Activated effector memory CD4-positive, alpha-beta T cell treated with Interleukin-2 at 50 U/mL for 16 hours (primary cell): Measurements from ENCODE around the gene B3GALT6.

Source experiments
- DNase-seq: peaks from one replicate; pipeline ENCODE4 v3.0.0-alpha.2; 2020

The B3GALT6 gene

DNA sequence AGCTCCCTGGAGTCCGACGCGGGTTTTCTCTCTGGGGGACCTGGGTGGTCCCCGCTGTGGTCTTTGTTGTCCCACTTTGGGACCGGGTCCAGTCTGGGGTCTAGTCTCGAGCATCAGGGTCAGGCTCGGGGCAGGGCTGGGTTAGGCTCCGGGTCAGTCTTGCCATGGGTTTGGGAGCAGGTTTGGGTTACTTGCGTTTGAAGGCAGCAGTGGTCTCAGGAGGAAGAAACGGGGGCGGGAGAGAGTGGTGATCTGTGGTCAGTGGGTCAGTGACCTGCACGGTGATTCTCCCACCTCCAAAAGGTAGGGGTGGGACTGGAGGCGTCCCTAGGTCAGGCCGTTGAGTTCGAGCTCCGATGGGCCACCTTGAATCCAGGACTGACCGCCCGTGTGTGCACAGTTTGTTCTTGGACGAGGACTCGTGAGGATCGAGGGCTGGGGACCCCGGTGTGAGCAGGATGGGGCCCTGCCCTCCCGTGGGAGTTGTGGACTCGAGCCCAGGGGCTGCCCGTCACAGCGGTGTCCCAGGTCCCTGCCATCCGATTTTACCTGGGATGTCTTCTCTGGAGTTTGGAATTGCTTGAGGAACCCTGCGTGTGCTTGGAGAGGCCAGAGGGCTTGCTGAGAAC lies 2.3 kb downstream of the B3GALT6 start:
- DNase-seq = no peak

DNA sequence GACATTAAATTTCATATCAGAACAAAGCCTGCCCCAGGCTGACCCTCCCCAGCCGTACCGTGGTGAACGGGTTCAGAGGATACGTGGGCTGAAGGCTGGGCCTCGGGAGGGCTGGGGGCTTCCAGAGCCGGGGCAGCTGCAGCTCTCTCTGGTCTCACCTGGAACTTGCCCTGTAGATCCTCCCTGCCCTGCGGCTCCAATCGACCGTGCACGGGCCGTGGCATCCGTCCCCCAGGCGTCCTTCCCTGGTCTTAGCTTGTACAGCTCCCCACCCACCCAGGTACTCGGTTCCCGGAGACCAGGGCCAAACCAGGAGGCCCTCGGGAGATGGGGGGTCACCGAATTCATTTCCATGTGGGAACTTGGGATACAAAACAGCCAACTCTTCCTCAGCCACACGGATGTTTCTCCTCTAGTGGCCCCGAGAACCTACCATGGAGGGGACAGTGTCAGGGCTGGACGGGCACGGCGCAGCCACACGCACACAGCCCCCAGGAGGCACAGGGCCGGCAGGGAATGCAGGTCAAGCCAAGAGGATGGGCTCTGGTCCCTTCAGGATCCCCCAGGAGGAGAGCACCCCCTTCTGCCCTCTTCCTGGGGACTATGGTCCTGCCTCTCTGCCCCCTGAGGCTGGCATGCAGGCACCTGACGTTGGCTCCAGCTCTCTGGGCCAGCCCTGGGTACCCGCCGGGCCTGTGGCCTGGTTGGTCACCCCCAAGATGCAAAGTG lies 3.1 kb downstream of the B3GALT6 start:
- no peak for DNase-seq

DNA sequence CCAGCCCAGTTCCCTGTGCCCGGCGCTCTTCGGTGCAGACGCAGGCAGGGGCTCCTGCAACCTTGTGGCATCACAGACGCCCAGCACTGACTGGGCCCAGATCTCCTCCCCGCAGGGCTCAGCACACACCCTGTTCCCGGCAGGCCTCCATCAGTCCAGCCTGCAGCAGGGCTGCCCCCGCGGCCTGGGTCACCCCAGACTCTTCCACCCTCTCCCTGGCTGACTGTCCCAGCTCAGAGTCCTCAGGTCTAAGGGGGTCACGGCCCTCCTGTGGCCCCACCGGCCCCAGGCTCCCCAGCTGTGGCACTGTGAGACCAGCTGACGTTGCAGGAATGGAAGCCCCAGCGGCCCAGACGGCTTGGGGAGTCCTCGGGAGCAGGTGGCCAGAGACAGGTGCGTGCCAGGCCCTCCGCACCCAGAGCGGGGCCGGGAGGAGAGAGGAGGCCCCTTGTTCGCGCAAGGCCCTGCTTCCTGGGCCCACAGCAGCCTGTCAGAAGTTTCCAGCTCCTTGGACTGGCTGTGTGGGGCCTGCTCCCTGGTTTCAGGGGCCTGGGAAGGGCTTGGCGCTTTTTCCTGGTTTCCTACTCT lies 4.2 kb downstream of the B3GALT6 start:
- DNase-seq = no peak

DNA sequence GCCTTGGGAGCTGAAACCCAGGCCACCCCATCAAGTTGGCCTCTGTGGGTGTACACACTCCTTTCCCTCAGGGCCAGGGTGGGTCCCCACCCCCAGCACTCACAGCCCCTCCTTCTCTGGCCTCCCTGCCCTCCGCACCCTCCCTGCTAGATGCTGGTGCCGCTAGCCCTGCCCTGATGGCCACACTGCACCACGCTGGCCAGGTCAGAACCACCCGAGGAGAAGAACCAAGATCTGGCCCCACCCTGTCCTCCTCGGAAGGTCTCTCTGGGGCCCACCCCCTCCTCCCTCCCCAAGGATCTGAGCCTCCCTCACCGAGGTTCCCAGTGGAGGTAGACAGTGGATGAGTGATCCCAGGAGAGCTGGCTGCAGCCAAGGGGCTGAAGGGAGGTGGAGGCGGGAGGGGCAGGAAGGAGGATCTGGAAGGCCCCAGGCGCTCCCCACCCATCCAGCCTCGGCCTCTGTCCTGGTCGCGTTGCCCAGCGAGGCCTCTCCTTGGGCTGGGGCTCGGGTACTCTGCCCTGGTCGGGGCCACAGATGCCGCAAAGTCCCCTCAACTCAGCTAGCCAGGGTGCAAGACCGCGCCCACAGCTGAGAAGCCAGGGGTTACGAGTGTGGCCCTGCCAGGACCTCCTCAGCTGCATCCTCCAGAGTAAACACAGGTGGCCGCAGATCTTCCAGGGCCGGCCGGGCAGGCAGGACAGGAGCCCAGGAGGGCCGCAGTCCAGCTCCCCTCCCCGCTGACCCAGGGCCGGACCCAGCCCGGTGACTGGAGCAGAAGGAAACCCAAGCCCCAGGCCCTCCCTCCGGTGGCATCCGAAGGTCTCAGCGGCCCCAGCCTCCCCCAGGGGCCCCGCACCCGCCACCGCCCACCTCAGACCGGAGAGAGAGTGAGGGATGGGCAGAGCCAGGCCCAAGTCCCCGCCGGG lies 5.2 kb downstream of the B3GALT6 start:
- DNase-seq = no peak

DNA sequence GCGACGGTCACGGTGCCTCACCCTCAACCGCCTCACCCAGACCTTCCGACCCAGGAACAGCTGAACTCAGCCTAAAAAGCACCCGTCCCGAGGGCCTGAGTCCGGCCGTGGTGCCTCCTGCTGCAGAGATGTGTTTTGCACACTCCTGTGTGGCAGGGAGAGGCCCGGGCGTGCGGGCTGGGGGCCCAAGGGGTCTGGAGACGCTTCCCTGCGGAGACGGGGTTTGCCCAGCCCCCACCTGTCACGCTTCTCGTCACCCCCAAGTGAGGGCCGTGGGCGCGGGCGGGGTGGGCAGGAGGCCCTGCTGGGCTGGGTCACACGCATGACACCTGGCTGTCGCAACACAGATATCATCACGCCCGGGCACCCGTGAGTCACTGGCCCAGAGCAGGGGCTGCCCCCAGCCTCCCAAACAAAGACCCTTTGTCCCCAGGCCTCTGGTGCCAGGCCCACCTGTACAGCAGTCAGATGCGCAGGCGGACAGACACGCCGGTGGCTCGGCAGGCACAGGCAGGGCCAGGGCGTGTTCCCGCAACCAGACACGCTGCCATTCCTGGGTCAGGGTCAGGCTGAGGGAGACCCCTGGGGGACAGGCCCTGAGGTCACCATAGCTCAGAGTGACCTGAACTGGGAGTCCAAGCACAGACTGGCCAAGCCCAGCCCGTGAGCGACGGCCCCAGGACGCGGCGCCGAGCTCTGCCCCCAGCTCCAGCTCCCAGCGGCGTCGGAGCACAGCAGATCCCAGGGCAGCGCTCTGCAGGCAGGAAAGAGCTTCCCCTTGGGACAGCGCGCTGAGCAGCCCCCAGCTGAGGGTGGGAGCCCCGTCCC lies 6.1 kb downstream of the B3GALT6 start:
- DNase-seq = no peak

DNA sequence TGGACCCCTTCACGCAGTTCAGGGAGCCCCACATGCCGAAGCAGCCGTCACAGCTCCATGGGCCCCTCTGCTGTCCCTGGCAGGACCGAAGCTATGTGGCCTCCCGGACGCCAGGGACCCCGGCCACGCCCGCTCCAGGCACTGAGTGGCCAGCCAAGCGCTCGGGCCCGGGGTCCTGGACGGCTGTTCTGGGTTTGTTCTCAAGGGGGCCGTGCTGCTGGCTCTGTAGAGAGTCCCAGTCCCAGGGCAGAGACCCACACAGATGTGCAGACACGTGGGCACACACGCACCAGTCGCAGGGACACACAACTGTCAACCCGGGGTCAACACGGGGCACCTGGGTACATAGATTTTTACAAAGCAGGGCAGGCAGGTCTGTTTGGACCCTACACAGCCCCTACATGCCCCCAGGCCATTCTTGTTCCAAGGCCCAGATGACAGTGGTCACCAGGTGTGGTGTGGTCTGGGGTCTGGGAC lies 6.7 kb downstream of the B3GALT6 start:
- no peak for DNase-seq

DNA sequence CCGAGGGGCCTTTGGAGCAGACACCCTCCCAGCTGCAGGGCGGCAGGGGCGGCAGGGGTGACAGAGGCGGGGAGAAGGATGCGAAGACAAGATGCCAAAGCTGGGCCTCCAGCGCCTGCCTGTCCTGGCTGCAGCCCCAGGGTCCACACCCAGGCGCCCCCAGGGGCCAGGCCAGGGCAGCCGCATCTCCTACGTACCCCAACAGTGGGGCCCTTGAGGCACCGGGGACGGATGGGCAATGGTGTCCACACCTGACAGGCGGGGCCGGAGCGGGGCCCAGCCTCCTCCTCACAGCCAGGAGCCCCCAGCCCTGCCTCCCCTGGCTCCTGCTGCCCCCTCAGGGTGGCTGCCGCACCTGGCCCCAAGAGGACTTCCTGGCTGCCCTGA lies 7.2 kb downstream of the B3GALT6 start:
- no peak for DNase-seq

DNA sequence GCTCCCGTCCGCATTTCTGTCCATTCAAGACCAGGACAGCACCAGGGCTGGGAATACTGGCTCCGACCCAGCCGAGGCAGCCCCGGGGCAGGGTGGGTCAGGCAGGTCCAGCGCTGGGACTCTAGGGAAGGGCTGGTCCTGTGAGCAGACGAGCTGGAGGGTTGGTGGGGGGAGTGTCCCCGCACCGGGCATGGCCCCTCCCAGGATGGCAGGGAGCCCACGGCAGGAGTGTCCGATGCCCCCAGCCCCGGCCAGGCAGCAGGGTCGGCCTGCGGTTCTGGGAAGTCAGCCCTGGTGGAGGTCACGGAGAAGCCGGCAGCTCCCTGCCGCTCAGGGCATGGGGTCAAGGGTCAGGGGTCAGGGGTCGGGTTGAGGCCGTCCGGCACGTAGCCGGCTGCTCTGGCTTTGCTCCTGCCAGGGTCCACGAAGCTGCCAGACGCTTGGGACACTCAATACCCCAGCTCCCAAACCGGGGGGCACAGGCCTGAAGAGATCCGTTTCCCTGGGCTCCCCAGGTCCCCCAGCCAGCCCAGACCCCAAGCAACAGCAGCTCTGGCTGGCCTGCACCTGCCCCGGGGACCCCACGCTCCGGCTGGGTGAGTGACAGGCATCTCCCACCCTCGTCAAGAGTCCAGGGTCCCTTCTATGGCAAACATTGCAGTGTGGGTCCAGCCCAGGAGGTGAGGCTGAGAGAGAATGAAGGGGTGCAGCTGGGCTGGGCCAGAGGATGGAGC lies 7.7 kb downstream of the B3GALT6 start:
- DNase-seq = no peak

DNA sequence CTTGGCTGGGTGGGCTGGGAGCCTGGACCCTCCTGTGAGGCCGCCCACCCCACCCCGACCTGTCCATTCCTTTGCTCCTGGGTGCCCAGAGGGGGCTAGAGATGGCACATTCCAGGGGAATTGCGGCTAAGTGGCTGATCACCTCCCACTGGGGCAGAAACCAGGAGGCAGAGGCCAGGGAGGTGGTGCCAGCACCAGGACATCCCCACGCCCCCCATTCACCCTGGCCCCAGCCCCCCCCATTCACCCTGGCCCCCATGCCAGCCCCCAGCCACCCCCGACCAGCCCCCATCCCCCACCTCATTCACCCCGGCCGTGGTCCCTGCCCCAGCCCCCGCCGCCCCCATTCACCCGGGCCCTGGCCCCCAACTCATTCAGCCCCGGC lies 8.3 kb downstream of the B3GALT6 start:
- no peak for DNase-seq

DNA sequence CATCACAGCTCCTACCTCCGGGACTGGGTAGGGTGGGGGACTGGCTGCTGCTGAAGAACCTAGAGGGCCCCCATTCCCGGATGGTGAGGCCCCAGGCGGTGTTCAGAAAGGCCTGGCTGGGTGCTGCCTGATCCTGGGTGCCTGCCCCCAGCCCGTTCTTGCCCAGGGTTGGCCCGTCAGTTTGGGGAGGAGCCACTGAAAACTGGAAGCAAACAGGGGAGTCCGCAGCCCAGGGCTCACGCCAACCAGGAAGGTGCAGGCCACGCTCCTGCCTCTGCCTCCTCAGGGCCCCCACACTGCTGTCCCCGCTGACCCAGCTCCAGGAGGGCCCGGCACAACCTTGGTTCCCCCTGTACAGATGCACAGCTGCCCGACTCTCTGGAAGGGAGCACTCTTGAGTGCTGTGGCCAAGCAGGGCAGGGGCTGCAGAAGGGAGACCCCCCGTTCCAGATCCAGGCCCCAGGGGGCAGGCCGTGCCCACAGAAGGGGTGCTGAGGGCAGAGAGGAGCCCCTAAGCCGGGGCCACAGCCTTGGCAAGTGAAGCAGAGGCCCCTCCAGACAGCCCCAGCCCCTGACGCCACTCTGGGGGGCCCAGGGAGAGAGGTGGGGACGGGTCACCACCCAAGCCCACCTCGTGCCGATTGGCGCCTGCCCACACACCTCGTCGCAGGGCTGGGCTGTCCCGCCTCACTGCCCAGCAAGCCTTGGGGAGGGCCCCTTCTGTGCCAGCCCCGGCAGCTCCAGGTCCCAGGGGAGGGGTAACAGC lies 9.0 kb downstream of the B3GALT6 start:
- no peak for DNase-seq

DNA sequence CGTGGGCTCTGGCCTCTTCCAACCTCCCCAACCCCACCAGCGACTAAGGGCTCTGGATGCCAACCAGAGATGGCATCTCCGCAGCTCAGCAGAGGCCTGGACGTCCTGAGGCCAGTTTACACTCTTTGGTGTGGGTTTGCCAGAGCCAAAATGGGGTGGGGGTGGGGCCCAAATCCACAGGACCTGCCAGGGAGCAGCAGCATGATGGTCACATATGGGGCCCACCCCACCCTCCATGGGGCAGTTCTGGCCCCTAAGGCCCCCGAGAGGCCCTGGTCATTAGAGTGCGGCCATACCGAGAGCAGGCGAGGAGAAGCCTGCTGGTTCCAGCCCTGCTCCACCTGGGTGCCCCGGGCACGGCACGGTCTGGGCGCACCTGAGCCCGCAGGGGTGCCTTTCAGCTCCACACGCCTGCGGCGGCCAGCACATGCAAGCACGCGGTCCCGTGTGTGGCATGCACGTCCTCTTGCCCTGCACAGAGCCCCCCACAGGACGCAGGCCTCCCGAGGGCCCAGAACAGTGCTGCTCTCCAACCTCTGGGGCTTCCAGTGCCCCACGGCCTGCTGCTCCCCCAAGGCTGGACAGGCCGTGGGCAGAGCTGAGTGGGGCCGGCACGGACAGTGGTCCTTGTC lies 9.7 kb downstream of the B3GALT6 start:
- no peak for DNase-seq

DNA sequence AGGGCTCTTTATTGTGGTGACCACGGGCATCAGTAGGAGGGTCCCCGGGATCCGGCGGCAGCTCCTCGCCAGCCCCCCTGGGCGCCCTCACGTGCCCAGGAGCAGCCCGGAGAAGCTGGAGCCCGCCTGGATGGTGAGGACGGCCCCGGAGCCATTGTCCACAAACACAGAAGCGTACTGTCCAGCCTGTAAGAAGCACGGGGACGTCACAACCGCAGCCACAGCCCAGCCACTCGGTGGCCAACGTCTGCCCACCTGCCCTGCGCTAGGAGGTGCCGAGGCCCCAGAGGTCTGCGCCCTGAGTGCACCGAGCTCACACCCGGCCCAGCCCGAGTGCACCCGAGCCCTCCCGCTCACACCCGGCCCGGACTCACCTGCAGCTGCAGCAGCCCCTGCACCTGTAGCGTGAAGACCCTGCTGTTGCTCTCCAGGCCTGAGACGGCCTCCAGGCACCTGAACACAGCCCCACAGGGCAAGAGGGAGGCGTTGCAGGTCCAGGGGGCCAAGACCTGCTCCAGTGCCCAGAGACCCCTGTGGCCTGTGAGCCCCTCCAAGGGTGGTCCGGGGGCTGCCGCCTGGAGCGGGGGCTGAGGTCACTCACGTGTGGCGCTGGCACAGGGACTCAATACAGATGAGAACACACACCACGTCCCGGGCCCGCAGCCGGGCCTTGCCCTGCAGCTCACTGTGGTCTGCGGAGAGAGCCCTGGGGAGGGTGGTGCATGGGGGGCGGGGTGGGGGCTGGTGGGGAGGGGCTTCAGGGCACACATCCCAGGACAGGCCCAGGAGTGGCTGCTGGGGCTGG lies 10.6 kb downstream of the B3GALT6 start:
- no peak for DNase-seq

DNA sequence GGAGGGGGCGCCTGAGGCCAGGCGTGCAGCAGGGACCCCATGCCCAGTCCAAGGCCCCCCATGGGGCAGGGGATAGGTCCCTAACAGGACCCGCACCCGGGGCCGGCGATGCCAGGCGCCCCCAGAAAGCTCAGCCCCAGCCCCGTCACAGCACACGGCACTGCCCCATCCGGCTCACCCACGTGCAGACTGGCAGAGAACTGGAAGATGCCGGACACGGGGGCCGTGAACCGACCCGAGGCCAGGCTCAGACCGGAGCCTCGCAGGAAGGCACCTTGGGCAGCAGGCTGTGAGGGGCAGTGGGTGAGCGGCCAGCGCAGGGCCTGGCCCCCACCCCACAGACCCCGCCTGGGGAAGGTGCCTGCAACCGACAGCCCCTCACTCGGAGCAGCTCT lies 11.2 kb downstream of the B3GALT6 start:
- no peak for DNase-seq

DNA sequence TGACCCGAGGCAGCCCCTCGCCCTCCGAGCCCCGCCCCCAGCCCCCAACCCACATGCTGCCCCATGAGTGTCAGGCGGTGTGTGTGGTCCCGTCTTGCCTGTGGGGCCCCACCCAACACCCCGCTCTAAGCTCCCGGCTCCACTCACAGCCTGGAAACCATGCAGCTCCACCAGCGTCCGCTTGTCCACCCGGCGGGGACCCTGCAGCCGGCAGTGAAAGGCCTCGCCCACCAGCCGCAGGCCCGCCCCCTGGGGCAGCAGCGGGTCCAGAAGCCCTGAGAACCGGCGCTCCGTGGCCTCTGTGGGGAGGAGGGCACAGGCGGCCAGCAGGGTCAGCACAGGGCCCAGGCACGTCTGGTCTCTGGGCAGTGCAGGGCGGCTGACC lies 11.8 kb downstream of the B3GALT6 start:
- no peak for DNase-seq

DNA sequence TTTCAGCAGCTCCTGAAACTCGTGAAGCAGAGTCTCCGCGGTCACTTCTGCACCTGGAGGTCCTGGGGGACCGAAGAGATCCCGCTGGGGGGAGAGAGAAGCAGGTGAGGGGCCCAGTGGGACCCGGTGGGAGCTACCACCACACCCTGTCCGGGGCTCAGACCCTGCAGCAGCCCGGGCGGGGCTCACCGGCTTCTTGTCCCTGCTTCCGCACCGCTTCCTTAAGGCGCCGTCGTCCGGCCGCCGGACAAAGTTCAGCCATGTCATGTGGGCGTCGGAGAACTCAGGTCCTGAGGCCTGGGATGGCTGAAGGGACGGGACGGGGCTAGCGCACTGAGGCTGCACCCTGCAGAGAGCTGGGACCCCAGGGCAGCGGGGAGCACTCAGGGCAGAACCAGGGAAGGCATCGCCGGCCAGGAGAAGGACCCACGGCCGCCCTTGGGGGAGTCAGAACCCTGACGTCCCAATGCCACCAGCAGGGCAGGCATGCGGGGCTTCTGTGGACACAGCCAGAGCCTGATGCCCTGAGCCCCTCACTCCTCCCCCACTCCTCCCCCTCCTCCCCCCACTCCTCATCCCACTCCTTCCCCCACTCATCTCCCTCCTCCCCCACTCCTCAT lies 12.3 kb downstream of the B3GALT6 start:
- DNase-seq = no peak

DNA sequence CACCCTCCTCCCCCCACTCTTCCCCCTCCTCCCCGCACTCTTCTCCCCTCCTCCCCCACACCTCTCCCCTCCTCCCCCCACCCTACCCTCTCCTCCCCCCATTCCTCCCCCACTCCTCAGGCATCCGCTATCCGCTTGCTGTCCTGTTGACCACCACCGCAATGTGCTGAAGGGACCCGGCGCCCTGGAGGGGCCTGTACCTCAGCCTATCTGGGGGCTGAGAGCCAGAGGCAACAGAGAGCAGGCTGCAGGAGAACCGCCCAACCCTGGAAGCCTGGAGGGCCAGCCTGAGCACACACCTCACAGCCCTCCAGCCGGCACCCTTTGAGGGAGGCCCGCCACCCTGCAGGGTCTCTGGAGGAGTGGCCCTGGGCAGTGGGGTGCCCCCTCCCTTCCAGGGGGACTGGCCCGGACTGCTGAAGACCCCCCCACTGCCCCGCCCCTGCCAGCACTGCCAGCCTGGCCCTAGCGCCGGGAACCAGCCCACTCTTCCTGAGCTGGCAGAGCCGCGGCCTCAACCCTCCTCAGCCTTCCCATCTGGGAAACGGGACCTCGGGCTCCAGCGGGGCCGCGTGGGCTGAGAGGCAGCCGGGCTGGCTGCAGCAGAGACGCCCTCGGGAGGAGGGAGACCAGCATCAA lies 13.3 kb downstream of the B3GALT6 start:
- DNase-seq = no peak

DNA sequence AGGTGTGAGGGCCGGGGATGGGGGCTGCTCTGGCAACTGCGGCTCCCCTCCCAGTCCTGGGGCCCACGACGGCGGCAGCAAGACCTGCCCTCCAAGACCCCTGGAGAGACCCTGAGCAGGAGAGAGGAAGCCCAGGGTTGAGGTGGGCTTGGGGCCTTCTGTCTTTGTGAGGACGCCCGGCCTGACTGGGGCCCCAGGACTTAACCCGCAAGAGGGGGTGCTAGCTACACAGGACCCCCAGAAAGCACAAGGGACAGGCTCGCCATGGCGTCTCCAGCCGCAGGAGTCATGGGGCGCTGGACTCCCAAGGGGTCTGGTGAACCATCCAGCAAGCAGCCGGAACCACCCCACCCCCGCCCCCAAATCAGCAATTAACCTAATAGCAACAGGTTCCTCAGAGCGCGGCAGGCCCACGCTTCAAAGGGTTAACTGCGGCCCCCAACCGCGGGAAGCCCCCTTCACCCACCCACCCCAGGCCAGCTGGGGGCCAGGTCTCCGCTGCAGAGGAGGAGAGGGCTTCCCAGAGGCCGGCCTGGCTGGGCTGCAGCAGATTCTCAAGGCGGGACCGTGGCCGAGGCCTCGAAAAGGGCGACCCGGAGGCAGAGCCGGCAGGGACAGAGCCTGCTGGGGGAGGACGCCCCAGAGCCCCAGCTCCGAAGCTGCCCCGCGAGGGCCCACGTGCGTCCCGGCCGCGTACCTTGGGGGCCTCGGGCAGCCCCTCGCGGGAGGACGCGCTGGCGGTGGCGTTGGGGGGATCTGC lies 14.0 kb downstream of the B3GALT6 start:
- no peak for DNase-seq
